K562 (cell line): ENCODE measurements around the gene HEXIM1.

Experiments
- HIVEP1 ChIP-seq: fragments of 250-450 bp; sonication (Bioruptor Pico); IDR thresholded peaks from 2 replicates; pipeline ENCODE4 v1.4.0; 2020; ENCODE audit warnings: mild to moderate bottlenecking
- TF ChIP-seq, protein P1 (sequence below), 3 experiments: fragments of 200-800 bp in 1 of 3; fragments of 250-450 bp in 1 of 3; fragments of 450-650 bp in 1 of 3; sonication (Bioruptor Pico) in 1 of 3; sonication (Bioruptor generic) in 1 of 3; formaldehyde crosslinking in 1 of 3; IDR thresholded peaks; 2 replicates each; pipeline versions ENCODE4 v1.6.1 to v1.8.0; 2016 to 2022; ENCODE audit warnings: mild to moderate bottlenecking in 2 of 3, missing genetic modification characterization in 2 of 3, missing compliant biosample characterization in 1 of 3, moderate library complexity in 1 of 3
- TF ChIP-seq, protein P2 (sequence below): sonication (generic); formaldehyde crosslinking; IDR thresholded peaks from 2 replicates; pipeline ENCODE4 v1.8.1; 2022; ENCODE audit warnings: missing genetic modification reagents

DNA sequence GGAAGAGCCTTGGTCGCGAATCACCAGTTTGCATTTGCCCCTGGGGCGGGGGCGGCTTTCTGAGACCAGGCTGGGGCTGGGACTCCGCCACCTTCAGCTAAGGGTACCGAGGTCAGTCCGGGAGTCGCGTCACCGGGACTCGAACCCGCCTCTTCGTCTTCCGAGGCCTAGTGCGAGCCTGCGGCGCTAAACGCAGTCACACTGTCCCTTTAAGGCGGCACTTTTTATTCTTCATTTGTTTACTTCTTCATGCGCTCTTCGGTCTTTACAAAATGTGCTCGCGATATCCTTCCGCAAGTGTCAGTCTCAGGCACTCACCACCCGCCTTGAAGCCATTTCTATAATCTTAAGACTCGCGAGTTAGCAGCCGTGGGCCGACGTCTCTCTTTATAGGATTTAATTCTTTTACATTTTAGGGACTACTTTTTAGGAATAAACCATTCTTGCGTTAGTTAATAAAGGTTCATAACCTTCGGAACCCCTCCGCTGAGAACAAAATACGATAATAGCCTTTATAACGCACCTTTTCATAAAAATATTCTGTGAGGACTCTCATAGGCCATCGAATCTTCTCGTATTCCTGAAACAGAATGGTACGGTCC is 593 bp upstream of the HEXIM1 start:
- no peak for TF ChIP-seq HIVEP1 (CRISPR knock-in tag)
- TF ChIP-seq, protein P1, sequence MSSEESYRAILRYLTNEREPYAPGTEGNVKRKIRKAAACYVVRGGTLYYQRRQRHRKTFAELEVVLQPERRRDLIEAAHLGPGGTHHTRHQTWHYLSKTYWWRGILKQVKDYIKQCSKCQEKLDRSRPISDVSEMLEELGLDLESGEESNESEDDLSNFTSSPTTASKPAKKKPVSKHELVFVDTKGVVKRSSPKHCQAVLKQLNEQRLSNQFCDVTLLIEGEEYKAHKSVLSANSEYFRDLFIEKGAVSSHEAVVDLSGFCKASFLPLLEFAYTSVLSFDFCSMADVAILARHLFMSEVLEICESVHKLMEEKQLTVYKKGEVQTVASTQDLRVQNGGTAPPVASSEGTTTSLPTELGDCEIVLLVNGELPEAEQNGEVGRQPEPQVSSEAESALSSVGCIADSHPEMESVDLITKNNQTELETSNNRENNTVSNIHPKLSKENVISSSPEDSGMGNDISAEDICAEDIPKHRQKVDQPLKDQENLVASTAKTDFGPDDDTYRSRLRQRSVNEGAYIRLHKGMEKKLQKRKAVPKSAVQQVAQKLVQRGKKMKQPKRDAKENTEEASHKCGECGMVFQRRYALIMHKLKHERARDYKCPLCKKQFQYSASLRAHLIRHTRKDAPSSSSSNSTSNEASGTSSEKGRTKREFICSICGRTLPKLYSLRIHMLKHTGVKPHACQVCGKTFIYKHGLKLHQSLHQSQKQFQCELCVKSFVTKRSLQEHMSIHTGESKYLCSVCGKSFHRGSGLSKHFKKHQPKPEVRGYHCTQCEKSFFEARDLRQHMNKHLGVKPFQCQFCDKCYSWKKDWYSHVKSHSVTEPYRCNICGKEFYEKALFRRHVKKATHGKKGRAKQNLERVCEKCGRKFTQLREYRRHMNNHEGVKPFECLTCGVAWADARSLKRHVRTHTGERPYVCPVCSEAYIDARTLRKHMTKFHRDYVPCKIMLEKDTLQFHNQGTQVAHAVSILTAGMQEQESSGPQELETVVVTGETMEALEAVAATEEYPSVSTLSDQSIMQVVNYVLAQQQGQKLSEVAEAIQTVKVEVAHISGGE (CRISPR knock-in tag; IDR thresholded peaks at IDR 0.05) = peak in 1 of 3 experiments; percentile 73; a peak in 1 of 6 replicates
- TF ChIP-seq, protein P2, sequence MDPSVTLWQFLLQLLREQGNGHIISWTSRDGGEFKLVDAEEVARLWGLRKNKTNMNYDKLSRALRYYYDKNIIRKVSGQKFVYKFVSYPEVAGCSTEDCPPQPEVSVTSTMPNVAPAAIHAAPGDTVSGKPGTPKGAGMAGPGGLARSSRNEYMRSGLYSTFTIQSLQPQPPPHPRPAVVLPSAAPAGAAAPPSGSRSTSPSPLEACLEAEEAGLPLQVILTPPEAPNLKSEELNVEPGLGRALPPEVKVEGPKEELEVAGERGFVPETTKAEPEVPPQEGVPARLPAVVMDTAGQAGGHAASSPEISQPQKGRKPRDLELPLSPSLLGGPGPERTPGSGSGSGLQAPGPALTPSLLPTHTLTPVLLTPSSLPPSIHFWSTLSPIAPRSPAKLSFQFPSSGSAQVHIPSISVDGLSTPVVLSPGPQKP = no peak
